ENCODE results near the gene PRDM12.

The PRDM12 gene

GRCh38 chr9:130664251-130665028 lies at the start of gene PRDM12:
Gene PRDM12, plus strand, starts transcription at chr9:130664594. Its CDS starts 60 bp downstream, at chr9:130664654.
- in situ Hi-C loops (cut with HindIII; ENCODE audit: low pct_ligation_motif_present, low pct_unique_long_range_greater_than_20kb, low sequenced_read_pairs), result no loop called here
- no peak for DNase-seq

- in situ Hi-C loops (cut with HindIII; ENCODE audit: low pct_ligation_motif_present, low pct_unique_long_range_greater_than_20kb, low sequenced_read_pairs), result no loop called here
- no peak for DNase-seq
These were observed 47.9 kb upstream of the PRDM12 start for GRCh38 chr9:130616451-130616850.

- in situ Hi-C loops (cut with HindIII; ENCODE audit: low pct_ligation_motif_present, low pct_unique_long_range_greater_than_20kb, low sequenced_read_pairs), result no loop called here
- no peak for DNase-seq
These were observed 40.9 kb upstream of the PRDM12 start for GRCh38 chr9:130623466-130623865.

GRCh38 chr9:130624154-130624553 lies 40.2 kb upstream of the PRDM12 start:
- DNase-seq, result no peak
- in situ Hi-C loops (cut with HindIII; ENCODE audit: low pct_ligation_motif_present, low pct_unique_long_range_greater_than_20kb, low sequenced_read_pairs), result no loop called here

GRCh38 chr9:130626249-130626996 lies 38.0 kb upstream of the PRDM12 start:
- in situ Hi-C loops (cut with HindIII; ENCODE audit: low pct_ligation_motif_present, low pct_unique_long_range_greater_than_20kb, low sequenced_read_pairs), result no loop called here
- DNase-seq, result no peak

- in situ Hi-C loops (cut with HindIII; ENCODE audit: low pct_ligation_motif_present, low pct_unique_long_range_greater_than_20kb, low sequenced_read_pairs), result no loop called here
- DNase-seq, result no peak
These were observed 37.3 kb upstream of the PRDM12 start for GRCh38 chr9:130627051-130627450.

- no peak for DNase-seq
- in situ Hi-C loops (cut with HindIII; ENCODE audit: low pct_ligation_motif_present, low pct_unique_long_range_greater_than_20kb, low sequenced_read_pairs), result no loop called here
These were observed 36.2 kb upstream of the PRDM12 start for GRCh38 chr9:130627896-130628792.

- in situ Hi-C loops (cut with HindIII; ENCODE audit: low pct_ligation_motif_present, low pct_unique_long_range_greater_than_20kb, low sequenced_read_pairs), result no loop called here
- no peak for DNase-seq
These were observed 34.8 kb upstream of the PRDM12 start for GRCh38 chr9:130629443-130630070.

- DNase-seq, result no peak
- in situ Hi-C loops (cut with HindIII; ENCODE audit: low pct_ligation_motif_present, low pct_unique_long_range_greater_than_20kb, low sequenced_read_pairs), result no loop called here
These were observed 34.3 kb upstream of the PRDM12 start for GRCh38 chr9:130630071-130630450.

GRCh38 chr9:130630506-130631330 lies 33.7 kb upstream of the PRDM12 start:
- in situ Hi-C loops (cut with HindIII; ENCODE audit: low pct_ligation_motif_present, low pct_unique_long_range_greater_than_20kb, low sequenced_read_pairs), result no loop called here

GRCh38 chr9:130631331-130632080 lies 32.9 kb upstream of the PRDM12 start:
- in situ Hi-C loops (cut with HindIII; ENCODE audit: low pct_ligation_motif_present, low pct_unique_long_range_greater_than_20kb, low sequenced_read_pairs), result no loop called here
- DNase-seq, result no peak

More at GRCh38 chr9:130630506-130631330, 33.7 kb upstream of the PRDM12 start:
- DNase-seq, result no peak

GRCh38 chr9:130632081-130632710 lies 32.2 kb upstream of the PRDM12 start:
- in situ Hi-C loops (cut with HindIII; ENCODE audit: low pct_ligation_motif_present, low pct_unique_long_range_greater_than_20kb, low sequenced_read_pairs), result no loop called here
- no peak for DNase-seq

GRCh38 chr9:130632841-130633240 lies 31.6 kb upstream of the PRDM12 start:
- no peak for DNase-seq
- in situ Hi-C loops (cut with HindIII; ENCODE audit: low pct_ligation_motif_present, low pct_unique_long_range_greater_than_20kb, low sequenced_read_pairs), result no loop called here

GRCh38 chr9:130633336-130634190 lies 30.8 kb upstream of the PRDM12 start:
- no peak for DNase-seq
- in situ Hi-C loops (cut with HindIII; ENCODE audit: low pct_ligation_motif_present, low pct_unique_long_range_greater_than_20kb, low sequenced_read_pairs), result no loop called here

- in situ Hi-C loops (cut with HindIII; ENCODE audit: low pct_ligation_motif_present, low pct_unique_long_range_greater_than_20kb, low sequenced_read_pairs), result no loop called here
These were observed 30.1 kb upstream of the PRDM12 start for GRCh38 chr9:130634191-130634768.

GRCh38 chr9:130634801-130635200 lies 29.6 kb upstream of the PRDM12 start:
- in situ Hi-C loops (cut with HindIII; ENCODE audit: low pct_ligation_motif_present, low pct_unique_long_range_greater_than_20kb, low sequenced_read_pairs), result no loop called here
- no peak for DNase-seq

More at GRCh38 chr9:130634191-130634768, 30.1 kb upstream of the PRDM12 start:
- no peak for DNase-seq

Data from ACHN (cell line).